IMR-90 (cell line): ENCODE results near the gene TCERG1L. TPM values are rescaled to one million over a fixed set of nuclear protein-coding genes. Genes with fewer than 3 reads are reported as not detected.

Experiments used
- ATAC-seq: fragments of 200-7000 bp; cut with Tn5 transposase; 2 replicates; pipeline ENCODE4 v1.9.1; 2020; ENCODE audit warnings: low read depth, mild to moderate bottlenecking, moderate library complexity
- BruUV-seq: library from RNA; stranded (reverse); fragments of 400-500 nt; replicated peaks from 2 replicates; lab custom pipeline; 2021; lab: Mats Ljungman, UMichigan
- CTCF ChIA-PET: fragments of 300-600 bp; formaldehyde crosslinking; extraction: SDS; loops from one replicate; lab custom pipeline; 2021; ENCODE audit warnings: antibody characterized with exemption; lab: Yijun Ruan, JAX
- POLR2A ChIA-PET: fragments of 300-600 bp; sonication (Branson Sonifier 250); formaldehyde crosslinking; loops from one replicate; lab custom pipeline; 2022; ENCODE audit warnings: antibody characterized with exemption; ENCODE audit not compliant: unreplicated experiment; lab: Charles Lee
- DNase-seq: peaks from one replicate; pipeline ENCODE4 v3.0.0; 2013
- H2AFZ ChIP-seq: replicated peaks from 2 replicates; pipeline ENCODE3; 2013; ENCODE audit warnings: low read length, mild to moderate bottlenecking; ENCODE audit not compliant: poor library complexity
- H2AK5ac ChIP-seq: 2 replicates; pipeline ENCODE4 v1.6.1; 2013; ENCODE audit warnings: low read depth, low read length, inconsistent platforms
- H2AK9ac ChIP-seq: replicated peaks from 2 replicates; pipeline ENCODE3; 2013; ENCODE audit warnings: mild to moderate bottlenecking, low read depth, low read length, moderate library complexity; ENCODE audit not compliant: poor library complexity
- H2BK120ac ChIP-seq: 2 replicates; pipeline ENCODE4 v1.6.1; 2013; ENCODE audit warnings: low read depth, low read length, inconsistent platforms
- H2BK15ac ChIP-seq: 3 replicates; pipeline ENCODE4 v1.6.1; 2013; ENCODE audit warnings: low read depth, low read length, inconsistent platforms
- H2BK20ac ChIP-seq: 2 replicates; pipeline ENCODE4 v1.6.1; 2013; ENCODE audit warnings: low read depth, mild to moderate bottlenecking, inconsistent platforms, low read length, moderate library complexity
- H2BK5ac ChIP-seq: 2 replicates; pipeline ENCODE4 v1.6.1; 2013; ENCODE audit warnings: mild to moderate bottlenecking, low read depth, low read length, inconsistent platforms; ENCODE audit not compliant: poor library complexity, severe bottlenecking
- H3K14ac ChIP-seq: replicated peaks from 2 replicates; pipeline ENCODE4 v1.6.1; 2013; ENCODE audit warnings: low read depth, low read length, inconsistent platforms
- H3K18ac ChIP-seq: 2 replicates; pipeline ENCODE4 v1.6.1; 2013; ENCODE audit warnings: low read depth, low read length, control low read depth
- H3K23ac ChIP-seq: 2 replicates; pipeline ENCODE4 v1.6.1; 2013; ENCODE audit warnings: low read depth, low read length, inconsistent platforms
- H3K27ac ChIP-seq: 2 replicates; pipeline ENCODE4 v1.5.1; 2013; ENCODE audit warnings: mild to moderate bottlenecking, control low read depth, low read length; ENCODE audit not compliant: insufficient read depth
- H3K27me3 ChIP-seq: 2 replicates; pipeline ENCODE4 v1.6.1; 2013; ENCODE audit warnings: low read length; ENCODE audit not compliant: control insufficient read depth, insufficient read depth
- H3K36me3 ChIP-seq: 2 replicates; pipeline ENCODE4 v1.6.1; 2013; ENCODE audit warnings: low read length, mixed read lengths; ENCODE audit not compliant: control insufficient read depth, insufficient read depth
- H3K4ac ChIP-seq: 2 replicates; pipeline ENCODE4 v1.6.1; 2013; ENCODE audit warnings: low read depth, low read length, inconsistent platforms
- H3K4me1 ChIP-seq: 2 replicates; pipeline ENCODE4 v1.6.1; 2013; ENCODE audit warnings: low read length, mixed read lengths; ENCODE audit not compliant: control insufficient read depth, insufficient read depth
- H3K4me2 ChIP-seq: 2 replicates; pipeline ENCODE4 v1.6.1; 2013; ENCODE audit warnings: low read depth, mild to moderate bottlenecking, control low read depth, low read length, moderate library complexity
- H3K4me3 ChIP-seq: 2 replicates; pipeline ENCODE4 v1.5.1; 2013; ENCODE audit warnings: low read depth, mild to moderate bottlenecking, control low read depth, low read length, moderate library complexity; ENCODE audit not compliant: insufficient read depth
- H3K56ac ChIP-seq: 2 replicates; pipeline ENCODE4 v1.6.1; 2013; ENCODE audit warnings: low read length, inconsistent platforms; ENCODE audit not compliant: insufficient read depth; ENCODE audit errors: extremely low read depth
- H3K79me1 ChIP-seq, 2 experiments: 2 replicates each; pipeline ENCODE4 v1.6.1; 2013; ENCODE audit warnings: low read length in 2 of 2, inconsistent platforms in 1 of 2, low read depth in 1 of 2
- H3K9ac ChIP-seq: 2 replicates; pipeline ENCODE4 v1.6.1; 2013; ENCODE audit warnings: low read depth, low read length, control low read depth
- H3K9me1 ChIP-seq: 2 replicates; pipeline ENCODE4 v1.6.1; 2013; ENCODE audit warnings: low read length, inconsistent platforms; ENCODE audit not compliant: insufficient read depth
- H3K9me3 ChIP-seq: 2 replicates; pipeline ENCODE4 v1.6.1; 2013; ENCODE audit warnings: low read length; ENCODE audit not compliant: control insufficient read depth, insufficient read depth
- H4K20me1 ChIP-seq: 2 replicates; pipeline ENCODE4 v1.6.1; 2013; ENCODE audit warnings: low read length, inconsistent platforms; ENCODE audit not compliant: insufficient read depth
- H4K5ac ChIP-seq: 2 replicates; pipeline ENCODE4 v1.6.1; 2013; ENCODE audit warnings: mild to moderate bottlenecking, low read depth, low read length, control low read depth
- H4K8ac ChIP-seq, 2 experiments: 2 replicates each; pipeline ENCODE4 v1.6.1; 2013; ENCODE audit warnings: low read depth in 2 of 2, low read length in 2 of 2, control low read depth in 1 of 2, inconsistent platforms in 1 of 2
- H4K91ac ChIP-seq: 2 replicates; pipeline ENCODE4 v1.6.1; 2013; ENCODE audit warnings: low read depth, low read length, inconsistent platforms; ENCODE audit not compliant: insufficient read depth
- CHD1 ChIP-seq: IDR thresholded peaks from 2 replicates; pipeline ENCODE4 v1.6.1; 2012; ENCODE audit warnings: low read depth, low read length, improper control_type of control experiment
- MXI1 ChIP-seq: IDR thresholded peaks from 2 replicates; pipeline ENCODE4 v1.6.1; 2012; ENCODE audit warnings: low read depth, mild to moderate bottlenecking, low read length, moderate library complexity, borderline replicate concordance
- RCOR1 ChIP-seq: IDR thresholded peaks from 2 replicates; pipeline ENCODE4 v1.6.1; 2012; ENCODE audit warnings: mild to moderate bottlenecking, low read length, improper control_type of control experiment; ENCODE audit not compliant: insufficient replicate concordance
- WGBS, 2 experiments: methylation state at CpG; one replicate each; pipeline versions ENCODE4 v1.1.5 to v1.1.7; 2013; ENCODE audit warnings: missing lambda C conversion rate in 2 of 2; ENCODE audit not compliant: insufficient read length in 1 of 2; ENCODE audit errors: extremely low coverage in 2 of 2; 5-methylcytosine and 5-hydroxymethylcytosine counted together
- dilution Hi-C: fragments of 300-500 bp; cut with HindIII; formaldehyde crosslinking; loops from one replicate; pipeline ENCODE4 v1.14.3; 2018; ENCODE audit warnings: low sequenced_read_pairs; ENCODE audit not compliant: unreplicated experiment
- in situ Hi-C: fragments of 300-500 bp; cut with MboI; formaldehyde crosslinking; loops from 3 replicates; pipeline ENCODE4 v1.14.3; 2019; ENCODE audit warnings: low sequenced_read_pairs, inconsistent platforms, mixed read lengths
- intact Hi-C: fragments of 100-400 bp; cut with micrococcal nuclease; formaldehyde crosslinking; loops from 2 replicates; pipeline ENCODE4 v1.10.0; 2022
- polyA plus RNA-seq, 3 experiments: library from polyadenylated mRNA; depleted of rRNA; stranded (reverse); fragments of >200 nt; gene quantifications; 2 replicates each; pipeline ENCODE4 v1.2.3, GENCODE V29; 2012; ENCODE audit warnings: low replicate concordance in 1 of 3
- total RNA-seq: library from RNA; depleted of rRNA; stranded (reverse); fragments of >200 nt; gene quantifications from 2 replicates; pipeline ENCODE4 v1.2.3, GENCODE V29; 2012

TCERG1L gene
- total and polyA plus RNA-seq, 2 of the 4 experiments (the other 2 are of a cell fraction): not detected

DNA sequence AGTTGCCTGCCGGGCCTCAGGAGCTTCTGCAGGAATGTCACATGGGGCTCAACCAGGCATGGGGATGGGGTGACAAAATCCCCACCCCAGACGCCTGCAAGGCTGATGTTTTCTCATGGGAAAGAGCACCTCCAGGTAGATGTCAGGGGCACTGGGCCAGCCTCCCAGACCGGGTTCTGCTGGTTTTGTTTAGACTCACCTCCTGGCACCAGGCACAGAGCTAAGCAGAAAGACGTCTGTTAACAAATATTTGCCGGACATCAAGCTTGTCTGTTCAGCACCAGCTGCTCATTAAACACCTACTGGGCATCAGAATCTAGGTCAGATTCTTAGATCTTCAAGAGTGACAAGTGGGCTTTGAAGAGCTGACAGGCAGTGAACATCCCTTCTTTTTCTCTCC, 34.9 kb upstream of the TCERG1L start:
- no peak for ATAC-seq
- no peak overlapping the region for H4K5ac ChIP-seq
- no peak overlapping the region for H3K23ac ChIP-seq
- H2BK120ac ChIP-seq: no peak overlapping the region
- TF ChIP-seq MXI1 (no peak), CHD1 (no peak), RCOR1 (no peak)
- ChIA-PET CTCF (no interaction called here), POLR2A (no interaction called here)
- no peak overlapping the region for H2AK9ac ChIP-seq
- no peaks in the 10 kb centered on the region for H3K79me1 ChIP-seq
- no peak overlapping the region for H3K4me2 ChIP-seq
- H3K4me1 ChIP-seq: no peaks in the 10 kb centered on the region
- H3K9me1 ChIP-seq: no peaks in the 10 kb centered on the region
- H2AFZ ChIP-seq: no peak overlapping the region
- H2AK5ac ChIP-seq: no peak overlapping the region
- no peaks in the 10 kb centered on the region for H3K36me3 ChIP-seq
- no peak overlapping the region for H4K91ac ChIP-seq
- H3K56ac ChIP-seq: no peak overlapping the region
- H3K9me3 ChIP-seq: peaks cover 42% of the 10 kb centered on the region
- BruUV-seq: no TSS peak
- intact Hi-C loops (no loop called here), in situ Hi-C loops (no loop called here), dilution Hi-C loops (no loop called here)
- no peak overlapping the region for H2BK15ac ChIP-seq
- no peak overlapping the region for H4K8ac ChIP-seq
- no peak overlapping the region for H2BK5ac ChIP-seq
- H2BK20ac ChIP-seq: no peak overlapping the region
- no peaks in the 10 kb centered on the region for H3K27me3 ChIP-seq
- no peak overlapping the region for H3K14ac ChIP-seq
- no peak overlapping the region for H3K4ac ChIP-seq
- no peak for DNase-seq
- H3K9ac ChIP-seq: no peak overlapping the region
- H3K27ac ChIP-seq: no peak overlapping the region
- no peak overlapping the region for H3K4me3 ChIP-seq
- H4K20me1 ChIP-seq: no peaks in the 10 kb centered on the region
- 20% methylated on average over 3 of the region's 5 CpGs; no CpG with 5 or more reads in 1 of the 2 experiments for WGBS, 2 experiments
- H3K18ac ChIP-seq: no peak overlapping the region
